ENCODE results near the gene CTTNBP2. TPM values are rescaled to one million over a fixed set of nuclear protein-coding genes. Genes with fewer than 3 reads are reported as not detected.
"Not testable (repeated sequence)": the region's sequence is repeated elsewhere in the genome, so short reads cannot be mapped to it uniquely, and the experiment has no call there.

Gene CTTNBP2
- total and polyA plus RNA-seq, 5 donors from 2014 or later = not detected

DNA sequence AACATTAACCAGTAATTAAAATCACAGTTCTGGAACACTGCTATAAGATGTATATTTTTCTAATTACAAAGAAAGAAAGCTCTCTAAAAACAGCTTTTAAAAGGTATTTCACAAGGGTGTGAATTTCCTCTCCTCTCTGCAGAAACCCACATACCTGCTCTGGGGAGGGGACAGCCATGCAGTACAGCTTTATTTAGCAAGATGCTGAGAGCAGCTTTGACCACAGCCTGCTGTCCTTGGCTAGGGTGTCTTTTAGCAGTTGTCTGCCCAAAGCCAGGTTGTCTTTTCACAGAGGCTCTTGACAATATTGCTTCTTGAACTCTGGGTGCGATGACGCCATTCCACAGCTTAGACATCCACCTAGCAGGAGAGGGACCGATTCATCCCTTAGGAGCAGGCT is 148.3 kb downstream of the CTTNBP2 start:
- no peak overlapping the region for H3K27ac Mint-ChIP-seq
- Histone ChIP-seq H3K9me3 (ENCODE audit: control insufficient read depth in 2 of 2, low read length in 2 of 2) (no peaks in the 10 kb centered on the region), H3K27me3 (ENCODE audit: control insufficient read depth, insufficient read depth, low read length) (no peaks in the 10 kb centered on the region), H3K4me1 (ENCODE audit: control insufficient read depth, insufficient read depth, low read length, poor library complexity, severe bottlenecking) (no peaks in the 10 kb centered on the region), H3K27ac (ENCODE audit: insufficient read depth, low read length, poor library complexity, severe bottlenecking) (no peak overlapping the region), H3K4me3 (ENCODE audit: low read depth, low read length) (no peak overlapping the region), H3K36me3 (ENCODE audit: control insufficient read depth, insufficient read depth, low read length) (no peaks in the 10 kb centered on the region)
- H3K9me3 Mint-ChIP-seq = no peaks in the 10 kb centered on the region
- peaks cover 8% of the 10 kb centered on the region for H3K27me3 Mint-ChIP-seq
- no peaks in the 10 kb centered on the region for H3K4me1 Mint-ChIP-seq
- DNase-seq (no peak), ATAC-seq (ENCODE audit: low read depth in 2 of 2) (no peak)
- no peaks in the 10 kb centered on the region for H3K36me3 Mint-ChIP-seq
- H3K4me3 Mint-ChIP-seq = no peak overlapping the region

DNA sequence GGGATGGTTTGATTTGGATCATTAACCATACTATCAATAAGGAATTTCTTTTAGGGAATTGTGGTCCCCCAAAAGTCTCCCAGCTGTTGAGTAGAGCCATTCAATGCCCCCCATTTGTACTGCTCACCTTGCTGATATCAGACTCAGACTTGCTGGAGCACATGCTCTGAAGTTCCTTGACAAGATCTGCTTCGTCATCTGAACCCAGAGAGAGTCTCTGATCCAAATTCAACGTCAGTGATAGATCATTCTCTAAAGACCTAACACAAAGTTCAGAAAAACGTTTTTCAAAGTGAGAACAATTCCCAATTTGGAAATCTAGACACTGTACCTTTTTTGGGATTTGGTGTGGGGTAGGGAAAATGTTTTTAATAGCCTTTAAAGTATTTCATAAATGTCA is 153.9 kb downstream of the CTTNBP2 start:
- H3K4me3 Mint-ChIP-seq = no peak overlapping the region
- H3K4me1 Mint-ChIP-seq = no peaks in the 10 kb centered on the region
- H3K36me3 ChIP-seq (ENCODE audit: control insufficient read depth, insufficient read depth, low read length) = no peaks in the 10 kb centered on the region
- no peak overlapping the region for H3K4me3 ChIP-seq (ENCODE audit: low read depth, low read length)
- no peaks in the 10 kb centered on the region for H3K9me3 Mint-ChIP-seq
- H3K36me3 Mint-ChIP-seq = no peaks in the 10 kb centered on the region
- ATAC-seq (ENCODE audit: low read depth in 2 of 2) (no peak), DNase-seq (no peak)
- no peaks in the 10 kb centered on the region for H3K27me3 ChIP-seq (ENCODE audit: control insufficient read depth, insufficient read depth, low read length)
- no peaks in the 10 kb centered on the region for H3K27me3 Mint-ChIP-seq
- no peak overlapping the region for H3K27ac ChIP-seq (ENCODE audit: insufficient read depth, low read length, poor library complexity, severe bottlenecking)
- no peaks in the 10 kb centered on the region for H3K4me1 ChIP-seq (ENCODE audit: control insufficient read depth, insufficient read depth, low read length, poor library complexity, severe bottlenecking)
- H3K27ac Mint-ChIP-seq = no peak overlapping the region
- H3K9me3 ChIP-seq (ENCODE audit: control insufficient read depth in 2 of 2, low read length in 2 of 2) = no peaks in the 10 kb centered on the region

DNA sequence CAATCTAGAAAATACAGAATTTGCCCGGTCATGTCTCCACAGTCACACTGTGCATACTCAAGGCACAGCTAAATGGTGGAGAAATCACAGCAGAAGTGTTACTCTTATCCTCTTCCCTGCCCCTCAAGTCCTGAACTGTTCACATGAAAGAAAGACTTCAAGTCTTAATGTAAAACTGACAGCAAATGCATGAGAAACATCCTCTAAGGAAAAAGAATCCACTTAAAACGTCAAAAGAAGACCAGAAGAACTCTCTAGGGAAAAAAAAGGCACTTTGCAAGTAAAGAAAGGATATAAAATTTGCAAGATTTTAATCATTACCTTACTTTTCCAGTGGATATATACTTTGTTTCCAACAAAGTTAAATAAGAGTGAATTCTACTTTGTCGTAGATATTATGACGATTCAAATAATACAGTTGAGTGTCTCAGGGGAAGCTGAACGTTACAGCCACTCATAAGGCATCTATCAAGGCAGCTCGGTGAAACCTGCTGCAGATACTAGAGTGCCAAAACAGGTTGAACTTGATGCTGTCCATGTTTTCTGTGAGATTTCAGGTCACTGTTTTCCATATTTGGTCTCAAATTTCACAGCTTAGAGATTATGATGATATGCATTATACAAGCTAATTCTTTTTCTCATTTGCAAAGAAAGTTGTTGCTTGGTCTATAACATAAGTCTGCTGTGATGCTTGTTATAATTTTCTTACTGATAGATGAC is 155.0 kb downstream of the CTTNBP2 start:
- Mint-ChIP-seq H3K27me3 (no peaks in the 10 kb centered on the region), H3K36me3 (no peaks in the 10 kb centered on the region), H3K4me1 (no peaks in the 10 kb centered on the region), H3K4me3 (no peak overlapping the region), H3K27ac (no peak overlapping the region), H3K9me3 (no peaks in the 10 kb centered on the region)
- Histone ChIP-seq H3K4me3 (ENCODE audit: low read depth, low read length) (no peak overlapping the region), H3K27me3 (ENCODE audit: control insufficient read depth, insufficient read depth, low read length) (no peaks in the 10 kb centered on the region), H3K9me3 (ENCODE audit: control insufficient read depth in 2 of 2, low read length in 2 of 2) (no peaks in the 10 kb centered on the region), H3K27ac (ENCODE audit: insufficient read depth, low read length, poor library complexity, severe bottlenecking) (no peak overlapping the region), H3K4me1 (ENCODE audit: control insufficient read depth, insufficient read depth, low read length, poor library complexity, severe bottlenecking) (no peaks in the 10 kb centered on the region), H3K36me3 (ENCODE audit: control insufficient read depth, insufficient read depth, low read length) (no peaks in the 10 kb centered on the region)
- DNase-seq (no peak), ATAC-seq (ENCODE audit: low read depth in 2 of 2) (no peak)

DNA sequence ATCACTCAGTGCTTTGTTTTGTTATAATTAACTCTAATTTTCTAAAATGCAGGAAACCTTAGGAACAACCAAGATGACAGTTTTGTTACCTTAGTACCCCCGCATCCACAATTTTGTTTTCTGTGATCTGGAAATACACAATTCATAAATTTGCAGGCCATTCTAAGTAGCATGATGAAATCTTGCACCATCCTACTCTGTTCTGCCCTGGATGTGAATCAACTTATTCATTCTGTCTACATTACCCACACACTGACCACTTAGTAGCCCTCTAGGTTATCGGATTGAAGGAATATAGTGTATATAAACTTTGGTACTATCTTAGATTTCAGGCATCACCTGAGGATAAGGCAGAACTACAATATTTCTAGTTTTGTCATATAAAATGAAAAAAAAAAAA is 155.9 kb downstream of the CTTNBP2 start:
- no peaks in the 10 kb centered on the region for H3K9me3 Mint-ChIP-seq
- no peak overlapping the region for H3K4me3 ChIP-seq (ENCODE audit: low read depth, low read length)
- H3K27ac ChIP-seq (ENCODE audit: insufficient read depth, low read length, poor library complexity, severe bottlenecking) = no peak overlapping the region
- ATAC-seq (ENCODE audit: low read depth in 2 of 2) (no peak), DNase-seq (no peak)
- no peak overlapping the region for H3K27ac Mint-ChIP-seq
- H3K9me3 ChIP-seq (ENCODE audit: control insufficient read depth in 2 of 2, low read length in 2 of 2) = no peaks in the 10 kb centered on the region
- H3K36me3 ChIP-seq (ENCODE audit: control insufficient read depth, insufficient read depth, low read length) = no peaks in the 10 kb centered on the region
- H3K36me3 Mint-ChIP-seq = no peaks in the 10 kb centered on the region
- no peak overlapping the region for H3K4me3 Mint-ChIP-seq
- no peaks in the 10 kb centered on the region for H3K4me1 Mint-ChIP-seq
- H3K27me3 ChIP-seq (ENCODE audit: control insufficient read depth, insufficient read depth, low read length) = no peaks in the 10 kb centered on the region
- H3K4me1 ChIP-seq (ENCODE audit: control insufficient read depth, insufficient read depth, low read length, poor library complexity, severe bottlenecking) = no peaks in the 10 kb centered on the region
- H3K27me3 Mint-ChIP-seq = no peaks in the 10 kb centered on the region

DNA sequence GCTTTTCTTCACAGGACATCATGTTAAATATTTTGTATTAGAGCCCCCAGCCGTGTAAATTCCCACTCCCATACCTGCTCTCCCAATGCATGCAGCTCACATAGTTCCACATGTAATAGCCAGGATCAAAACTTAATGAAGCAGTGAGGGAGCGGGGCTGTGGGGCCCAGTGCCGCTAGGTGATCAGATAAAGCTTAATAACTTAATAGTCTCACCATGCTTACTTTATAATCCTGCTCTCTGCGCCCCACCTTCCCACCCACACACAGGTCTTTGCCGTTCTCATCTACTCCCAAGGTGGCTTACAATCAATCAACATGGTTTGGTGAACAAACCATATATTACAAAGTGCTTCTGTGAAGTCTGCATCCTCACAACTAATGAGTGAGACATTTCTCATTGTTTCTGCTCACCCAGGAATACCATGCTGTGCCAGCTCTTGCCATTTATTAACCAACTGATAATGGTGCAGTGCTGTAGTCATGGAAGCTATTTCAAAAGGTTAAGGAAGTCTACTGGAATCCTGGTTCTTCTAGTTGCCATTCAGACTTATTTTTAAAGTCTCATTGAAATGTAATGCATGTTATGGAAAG is 156.4 kb downstream of the CTTNBP2 start:
- H3K4me3 Mint-ChIP-seq = no peak overlapping the region

DNA sequence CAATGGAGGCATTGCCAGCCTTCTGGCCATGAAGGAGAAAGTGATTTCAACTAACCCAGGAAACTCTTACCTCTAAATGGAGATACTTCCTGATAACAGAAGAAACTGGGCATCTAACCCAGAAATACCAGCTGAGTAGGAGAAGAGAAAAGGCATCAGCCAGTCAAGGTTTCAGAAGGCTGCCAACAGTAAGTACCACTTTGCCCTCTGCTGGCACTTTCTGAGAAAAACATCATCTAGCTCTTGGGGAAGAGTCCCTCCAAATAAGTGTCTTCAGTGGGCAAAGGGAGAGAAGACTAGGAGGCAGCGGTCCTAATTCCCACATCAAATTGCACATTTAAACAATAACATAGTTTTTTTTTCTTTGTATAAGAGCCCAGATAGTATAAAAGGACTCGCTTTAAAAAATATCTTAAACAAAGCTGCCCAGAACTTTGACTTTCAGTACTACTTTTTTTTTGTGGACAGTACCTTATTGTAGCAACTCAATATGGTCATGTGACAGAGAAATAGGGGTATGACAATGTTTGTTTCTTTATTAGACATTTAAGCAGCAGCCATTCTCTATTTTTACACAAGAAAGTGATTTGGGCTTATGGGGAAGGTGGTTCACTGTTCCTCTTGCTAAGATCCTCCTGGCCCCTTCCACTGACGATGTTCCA is 157.3 kb downstream of the CTTNBP2 start:
- Histone ChIP-seq H3K27ac (ENCODE audit: insufficient read depth, low read length, poor library complexity, severe bottlenecking) (no peak overlapping the region), H3K4me1 (ENCODE audit: control insufficient read depth, insufficient read depth, low read length, poor library complexity, severe bottlenecking) (no peaks in the 10 kb centered on the region), H3K4me3 (ENCODE audit: low read depth, low read length) (no peak overlapping the region), H3K27me3 (ENCODE audit: control insufficient read depth, insufficient read depth, low read length) (no peaks in the 10 kb centered on the region), H3K36me3 (ENCODE audit: control insufficient read depth, insufficient read depth, low read length) (no peaks in the 10 kb centered on the region), H3K9me3 (ENCODE audit: control insufficient read depth in 2 of 2, low read length in 2 of 2) (no peaks in the 10 kb centered on the region)
- Mint-ChIP-seq H3K27me3 (no peaks in the 10 kb centered on the region), H3K4me3 (no peak overlapping the region), H3K4me1 (no peaks in the 10 kb centered on the region), H3K36me3 (no peaks in the 10 kb centered on the region), H3K27ac (no peak overlapping the region), H3K9me3 (no peaks in the 10 kb centered on the region)
- DNase-seq = peak in 1 of 3 donors; percentile 44
- no peak for ATAC-seq (ENCODE audit: low read depth in 2 of 2)

More for the DNA sequence above, 156.4 kb downstream of the CTTNBP2 start:
- Mint-ChIP-seq H3K4me1 (no peaks in the 10 kb centered on the region), H3K36me3 (no peaks in the 10 kb centered on the region), H3K9me3 (no peaks in the 10 kb centered on the region), H3K27me3 (no peaks in the 10 kb centered on the region), H3K27ac (no peak overlapping the region)
- Histone ChIP-seq H3K4me3 (ENCODE audit: low read depth, low read length) (no peak overlapping the region), H3K4me1 (ENCODE audit: control insufficient read depth, insufficient read depth, low read length, poor library complexity, severe bottlenecking) (no peaks in the 10 kb centered on the region), H3K27me3 (ENCODE audit: control insufficient read depth, insufficient read depth, low read length) (no peaks in the 10 kb centered on the region), H3K36me3 (ENCODE audit: control insufficient read depth, insufficient read depth, low read length) (no peaks in the 10 kb centered on the region), H3K9me3 (ENCODE audit: control insufficient read depth in 2 of 2, low read length in 2 of 2) (no peaks in the 10 kb centered on the region), H3K27ac (ENCODE audit: insufficient read depth, low read length, poor library complexity, severe bottlenecking) (no peak overlapping the region)
- ATAC-seq (ENCODE audit: low read depth in 2 of 2) (no peak), DNase-seq (no peak)

DNA sequence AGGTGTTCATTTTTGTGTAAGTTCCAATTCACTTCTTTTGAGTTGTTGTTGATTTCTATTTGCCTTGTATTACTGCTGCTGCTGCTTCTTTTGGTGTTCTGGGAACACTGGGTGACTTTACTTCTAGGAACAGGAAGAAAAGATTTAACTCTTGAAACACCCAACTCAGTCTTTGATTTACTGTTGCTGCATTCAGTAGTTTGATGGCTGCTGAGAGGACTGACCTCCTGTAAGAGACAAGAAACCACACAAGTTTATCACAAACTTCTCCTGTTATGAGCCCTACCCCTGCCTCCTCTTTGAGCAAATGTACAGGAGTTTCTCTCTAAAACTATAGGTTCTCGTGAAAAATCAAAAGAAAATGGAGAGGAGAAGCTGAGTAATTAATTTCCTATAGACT is 161.7 kb downstream of the CTTNBP2 start:
- no peaks in the 10 kb centered on the region for H3K36me3 Mint-ChIP-seq
- no peak overlapping the region for H3K4me3 Mint-ChIP-seq
- no peaks in the 10 kb centered on the region for H3K9me3 ChIP-seq (ENCODE audit: control insufficient read depth in 2 of 2, low read length in 2 of 2)
- no peak overlapping the region for H3K4me3 ChIP-seq (ENCODE audit: low read depth, low read length)
- no peak overlapping the region for H3K27ac ChIP-seq (ENCODE audit: insufficient read depth, low read length, poor library complexity, severe bottlenecking)
- no peaks in the 10 kb centered on the region for H3K9me3 Mint-ChIP-seq
- no peaks in the 10 kb centered on the region for H3K27me3 ChIP-seq (ENCODE audit: control insufficient read depth, insufficient read depth, low read length)
- no peaks in the 10 kb centered on the region for H3K4me1 Mint-ChIP-seq
- no peaks in the 10 kb centered on the region for H3K4me1 ChIP-seq (ENCODE audit: control insufficient read depth, insufficient read depth, low read length, poor library complexity, severe bottlenecking)
- no peaks in the 10 kb centered on the region for H3K27me3 Mint-ChIP-seq
- DNase-seq (peak in 1 of 3 donors; percentile 42), ATAC-seq (ENCODE audit: low read depth in 2 of 2) (no peak)
- no peaks in the 10 kb centered on the region for H3K36me3 ChIP-seq (ENCODE audit: control insufficient read depth, insufficient read depth, low read length)
- no peak overlapping the region for H3K27ac Mint-ChIP-seq

DNA sequence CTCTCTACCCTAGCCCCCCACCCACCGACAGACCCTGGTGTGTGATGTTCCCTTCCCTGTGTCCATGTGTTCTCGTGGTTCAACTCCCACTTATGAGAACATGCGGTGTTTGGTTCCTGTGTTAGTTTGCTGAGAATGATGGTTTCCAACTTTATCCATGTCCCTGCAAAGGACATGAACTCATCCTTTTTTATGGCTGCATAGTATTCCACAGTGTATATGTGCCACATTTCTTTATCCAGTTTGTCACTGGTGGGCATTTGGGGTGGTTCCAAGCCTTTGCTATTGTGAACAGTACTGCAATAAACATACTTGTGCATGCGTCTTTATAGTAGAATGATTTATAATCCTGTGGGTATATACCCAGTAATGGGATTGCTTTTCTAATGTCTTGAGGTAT is 165.1 kb downstream of the CTTNBP2 start:
- H3K27me3 ChIP-seq (ENCODE audit: control insufficient read depth, insufficient read depth, low read length); H3K9me3 Mint-ChIP-seq; H3K36me3 Mint-ChIP-seq; H3K36me3 ChIP-seq (ENCODE audit: control insufficient read depth, insufficient read depth, low read length); DNase-seq; H3K4me1 Mint-ChIP-seq; H3K4me3 ChIP-seq (ENCODE audit: low read depth, low read length); ATAC-seq (ENCODE audit: low read depth in 2 of 2); H3K27ac Mint-ChIP-seq; H3K27me3 Mint-ChIP-seq; H3K27ac ChIP-seq (ENCODE audit: insufficient read depth, low read length, poor library complexity, severe bottlenecking); H3K4me3 Mint-ChIP-seq; H3K4me1 ChIP-seq (ENCODE audit: control insufficient read depth, insufficient read depth, low read length, poor library complexity, severe bottlenecking); H3K9me3 ChIP-seq (ENCODE audit: control insufficient read depth in 2 of 2, low read length in 2 of 2): not testable (repeated sequence)

Measured in CD4-positive, CD25-positive, alpha-beta regulatory T cell (primary cell).